ENCODE results near the gene HOXC5.

Gene HOXC5

GRCh38 chr12:54038284-54038870 is 5.5 kb downstream of the HOXC5 start:
- Histone ChIP-seq H3K36me3 (replicated peaks; ENCODE audit: insufficient read depth, low read length) (no peaks in the 10 kb centered on the region), H3K4me1 (ENCODE audit: low read length) (no peaks in the 10 kb centered on the region), H3K4me3 (ENCODE audit: low read length) (no peak overlapping the region), H3K27ac (ENCODE audit: low read length) (no peak overlapping the region), H3K27me3 (replicated peaks; ENCODE audit: insufficient read depth, low read length) (peaks cover 81% of the 10 kb centered on the region), H3K9me2 (replicated peaks; ENCODE audit: insufficient read depth, low read length) (no peaks in the 10 kb centered on the region), H3K79me2 (ENCODE audit: low read length) (no peaks in the 10 kb centered on the region), H3K9me3 (replicated peaks; ENCODE audit: insufficient read depth, low read length) (no peaks in the 10 kb centered on the region), H3K9ac (ENCODE audit: low read length) (no peak overlapping the region), H2AFZ (ENCODE audit: low read length) (no peak overlapping the region), H3F3A (ENCODE audit: insufficient read depth, low read length) (no peaks in the 10 kb centered on the region), H3K4me2 (ENCODE audit: low read depth, low read length) (no peak overlapping the region), H4K20me1 (ENCODE audit: insufficient read depth, low read length) (no peaks in the 10 kb centered on the region)
- no peak for TF ChIP-seq EZH2 (optimal IDR thresholded peaks at IDR 0.05; ENCODE audit: low read depth, low read length)
- TF ChIP-seq EZH2phosphoT487 (IDR thresholded peaks at IDR 0.05; ENCODE audit: low read length) = no peak
- TF ChIP-seq, protein P1, sequence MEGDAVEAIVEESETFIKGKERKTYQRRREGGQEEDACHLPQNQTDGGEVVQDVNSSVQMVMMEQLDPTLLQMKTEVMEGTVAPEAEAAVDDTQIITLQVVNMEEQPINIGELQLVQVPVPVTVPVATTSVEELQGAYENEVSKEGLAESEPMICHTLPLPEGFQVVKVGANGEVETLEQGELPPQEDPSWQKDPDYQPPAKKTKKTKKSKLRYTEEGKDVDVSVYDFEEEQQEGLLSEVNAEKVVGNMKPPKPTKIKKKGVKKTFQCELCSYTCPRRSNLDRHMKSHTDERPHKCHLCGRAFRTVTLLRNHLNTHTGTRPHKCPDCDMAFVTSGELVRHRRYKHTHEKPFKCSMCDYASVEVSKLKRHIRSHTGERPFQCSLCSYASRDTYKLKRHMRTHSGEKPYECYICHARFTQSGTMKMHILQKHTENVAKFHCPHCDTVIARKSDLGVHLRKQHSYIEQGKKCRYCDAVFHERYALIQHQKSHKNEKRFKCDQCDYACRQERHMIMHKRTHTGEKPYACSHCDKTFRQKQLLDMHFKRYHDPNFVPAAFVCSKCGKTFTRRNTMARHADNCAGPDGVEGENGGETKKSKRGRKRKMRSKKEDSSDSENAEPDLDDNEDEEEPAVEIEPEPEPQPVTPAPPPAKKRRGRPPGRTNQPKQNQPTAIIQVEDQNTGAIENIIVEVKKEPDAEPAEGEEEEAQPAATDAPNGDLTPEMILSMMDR (IDR thresholded peaks at IDR 0.05; ENCODE audit: low read length) = no peak
- no peak for DNase-seq

GRCh38 chr12:54038871-54039414 is 6.1 kb downstream of the HOXC5 start:
- Histone ChIP-seq H3F3A (ENCODE audit: insufficient read depth, low read length) (no peaks in the 10 kb centered on the region), H3K9ac (ENCODE audit: low read length) (no peak overlapping the region), H3K27ac (ENCODE audit: low read length) (no peak overlapping the region), H3K4me2 (ENCODE audit: low read depth, low read length) (no peak overlapping the region), H3K36me3 (replicated peaks; ENCODE audit: insufficient read depth, low read length) (no peaks in the 10 kb centered on the region), H3K9me2 (replicated peaks; ENCODE audit: insufficient read depth, low read length) (no peaks in the 10 kb centered on the region), H3K9me3 (replicated peaks; ENCODE audit: insufficient read depth, low read length) (no peaks in the 10 kb centered on the region), H4K20me1 (ENCODE audit: insufficient read depth, low read length) (no peaks in the 10 kb centered on the region), H3K4me1 (ENCODE audit: low read length) (no peaks in the 10 kb centered on the region), H3K79me2 (ENCODE audit: low read length) (no peaks in the 10 kb centered on the region), H3K27me3 (replicated peaks; ENCODE audit: insufficient read depth, low read length) (peaks cover 75% of the 10 kb centered on the region), H3K4me3 (ENCODE audit: low read length) (no peak overlapping the region), H2AFZ (ENCODE audit: low read length) (no peak overlapping the region)
- TF ChIP-seq EZH2 (optimal IDR thresholded peaks at IDR 0.05; ENCODE audit: low read depth, low read length) (no peak), EZH2phosphoT487 (IDR thresholded peaks at IDR 0.05; ENCODE audit: low read length) (no peak)
- TF ChIP-seq, protein P1 (IDR thresholded peaks at IDR 0.05; ENCODE audit: low read length) = no peak
- DNase-seq = no peak

DNA sequence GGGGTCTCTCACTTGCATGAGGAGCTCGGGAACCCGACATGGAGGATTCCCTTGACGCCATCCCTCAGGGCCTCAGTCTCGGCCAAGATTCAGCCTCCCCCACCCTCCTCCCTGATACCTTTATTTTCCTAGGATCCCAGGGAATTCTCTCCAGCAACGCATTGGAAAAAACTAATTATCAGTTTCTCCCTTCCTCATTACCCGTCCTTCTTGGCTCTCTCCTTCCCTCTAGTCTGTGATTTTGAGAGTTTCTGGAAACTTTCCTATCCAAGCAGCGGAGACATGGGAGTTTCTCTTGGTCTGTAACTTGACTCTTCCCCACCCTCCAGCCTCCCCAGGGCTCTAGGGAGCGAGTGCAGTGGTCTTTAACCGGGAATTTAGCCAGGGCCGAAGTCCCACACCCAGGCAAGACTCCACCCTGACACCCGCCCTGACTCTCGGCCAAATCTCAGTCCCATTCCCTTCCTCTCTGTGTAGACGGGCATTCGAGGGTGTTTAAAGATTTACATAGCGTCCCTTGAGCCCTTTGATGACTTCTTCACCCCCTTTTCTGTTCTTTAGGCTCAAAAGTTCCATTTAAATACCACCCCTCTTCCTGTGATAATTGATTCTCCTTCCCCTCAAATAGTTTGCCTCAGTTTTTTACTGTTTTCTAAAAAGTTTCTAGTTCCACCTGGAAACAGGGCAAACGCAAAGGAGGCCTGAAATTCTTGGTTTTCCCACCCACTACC is 6.7 kb downstream of the HOXC5 start:
- Histone ChIP-seq H3K4me2 (ENCODE audit: low read depth, low read length) (peak overlapping the region; percentile 40), H3F3A (ENCODE audit: insufficient read depth, low read length) (no peaks in the 10 kb centered on the region), H3K9ac (ENCODE audit: low read length) (no peak overlapping the region), H3K4me1 (ENCODE audit: low read length) (no peaks in the 10 kb centered on the region), H4K20me1 (ENCODE audit: insufficient read depth, low read length) (no peaks in the 10 kb centered on the region), H3K36me3 (replicated peaks; ENCODE audit: insufficient read depth, low read length) (no peaks in the 10 kb centered on the region), H3K9me2 (replicated peaks; ENCODE audit: insufficient read depth, low read length) (no peaks in the 10 kb centered on the region), H3K27me3 (replicated peaks; ENCODE audit: insufficient read depth, low read length) (peaks cover 74% of the 10 kb centered on the region), H2AFZ (ENCODE audit: low read length) (peak overlapping the region; percentile 59), H3K9me3 (replicated peaks; ENCODE audit: insufficient read depth, low read length) (no peaks in the 10 kb centered on the region), H3K27ac (ENCODE audit: low read length) (no peak overlapping the region), H3K4me3 (ENCODE audit: low read length) (peak overlapping the region; percentile 13; the same call in 1 of the 2 replicates), H3K79me2 (ENCODE audit: low read length) (no peaks in the 10 kb centered on the region)
- no peak for DNase-seq
- no peak for TF ChIP-seq EZH2phosphoT487 (IDR thresholded peaks at IDR 0.05; ENCODE audit: low read length)
- TF ChIP-seq, protein P1 (IDR thresholded peaks at IDR 0.05; ENCODE audit: low read length) = no peak
- TF ChIP-seq EZH2 (optimal IDR thresholded peaks at IDR 0.05; ENCODE audit: low read depth, low read length) = no peak
